HG03108 (cell line): ENCODE data around the gene TAF4.
"Not testable (repeated sequence)": the region's sequence is repeated elsewhere in the genome, so short reads cannot be mapped to it uniquely, and the experiment has no call there.

Source experiments
- ATAC-seq: cut with Tn5 transposase; IDR thresholded peaks from one replicate; pipeline ENCODE4 v1.9.1; 2021; ENCODE audit warnings: moderate library complexity; ENCODE audit not compliant: unreplicated experiment

The TAF4 gene

GRCh38 chr20:62056975-62057374 is 8.7 kb downstream of the TAF4 start:
- ATAC-seq, result no peak

GRCh38 chr20:62056377-62056776 is 9.3 kb downstream of the TAF4 start:
- no peak for ATAC-seq

- ATAC-seq, result not testable (repeated sequence)
Measured at GRCh38 chr20:62055862-62056115, 9.9 kb downstream of the TAF4 start.

- ATAC-seq, result no peak
Measured at GRCh38 chr20:62055106-62055861, 10.4 kb downstream of the TAF4 start.

GRCh38 chr20:62054451-62054953 is 11.2 kb downstream of the TAF4 start:
- no peak for ATAC-seq

GRCh38 chr20:62053465-62054196 is 12.1 kb downstream of the TAF4 start:
- ATAC-seq, result no peak

- no peak for ATAC-seq
Measured at GRCh38 chr20:62052842-62053464, 12.7 kb downstream of the TAF4 start.

GRCh38 chr20:62052336-62052841 is 13.3 kb downstream of the TAF4 start:
- ATAC-seq, result no peak

- no peak for ATAC-seq
Measured at GRCh38 chr20:62051546-62052255, 14.0 kb downstream of the TAF4 start.

- no peak for ATAC-seq
Measured at GRCh38 chr20:62051144-62051543, 14.5 kb downstream of the TAF4 start.

- ATAC-seq, result no peak
Measured at GRCh38 chr20:62050166-62051120, 15.2 kb downstream of the TAF4 start.

- no peak for ATAC-seq
Measured at GRCh38 chr20:62049342-62050165, 16.1 kb downstream of the TAF4 start.

- no peak for ATAC-seq
Measured at GRCh38 chr20:62048821-62049291, 16.8 kb downstream of the TAF4 start.

GRCh38 chr20:62048346-62048761 is 17.3 kb downstream of the TAF4 start:
- ATAC-seq, result no peak

- no peak for ATAC-seq
Measured at GRCh38 chr20:62047666-62048345, 17.9 kb downstream of the TAF4 start.

- no peak for ATAC-seq
Measured at GRCh38 chr20:62046431-62046830, 19.2 kb downstream of the TAF4 start.

GRCh38 chr20:62045529-62046285 is 20.0 kb downstream of the TAF4 start:
- ATAC-seq, result no peak

- no peak for ATAC-seq
Measured at GRCh38 chr20:62045118-62045517, 20.6 kb downstream of the TAF4 start.
